T47D (cell line): ENCODE measurements around the gene NOLC1.

ENCODE experiments used
- DNase-seq, 2 experiments: peaks; one replicate each; pipeline versions ENCODE4 v3.0.0 to v3.0.0-alpha.2; 2011 to 2012; ENCODE audit warnings: low read depth in 1 of 2, low spot score in 1 of 2
- JUND ChIP-seq: IDR thresholded peaks from 2 replicates; pipeline ENCODE4 v1.6.1; 2012; ENCODE audit warnings: low read depth
- in situ Hi-C: cut with HindIII; loops from 2 replicates; pipeline ENCODE4 v1.10.0; 2016; ENCODE audit warnings: low sequenced_read_pairs, low pct_unique_long_range_greater_than_20kb

NOLC1 gene

DNA sequence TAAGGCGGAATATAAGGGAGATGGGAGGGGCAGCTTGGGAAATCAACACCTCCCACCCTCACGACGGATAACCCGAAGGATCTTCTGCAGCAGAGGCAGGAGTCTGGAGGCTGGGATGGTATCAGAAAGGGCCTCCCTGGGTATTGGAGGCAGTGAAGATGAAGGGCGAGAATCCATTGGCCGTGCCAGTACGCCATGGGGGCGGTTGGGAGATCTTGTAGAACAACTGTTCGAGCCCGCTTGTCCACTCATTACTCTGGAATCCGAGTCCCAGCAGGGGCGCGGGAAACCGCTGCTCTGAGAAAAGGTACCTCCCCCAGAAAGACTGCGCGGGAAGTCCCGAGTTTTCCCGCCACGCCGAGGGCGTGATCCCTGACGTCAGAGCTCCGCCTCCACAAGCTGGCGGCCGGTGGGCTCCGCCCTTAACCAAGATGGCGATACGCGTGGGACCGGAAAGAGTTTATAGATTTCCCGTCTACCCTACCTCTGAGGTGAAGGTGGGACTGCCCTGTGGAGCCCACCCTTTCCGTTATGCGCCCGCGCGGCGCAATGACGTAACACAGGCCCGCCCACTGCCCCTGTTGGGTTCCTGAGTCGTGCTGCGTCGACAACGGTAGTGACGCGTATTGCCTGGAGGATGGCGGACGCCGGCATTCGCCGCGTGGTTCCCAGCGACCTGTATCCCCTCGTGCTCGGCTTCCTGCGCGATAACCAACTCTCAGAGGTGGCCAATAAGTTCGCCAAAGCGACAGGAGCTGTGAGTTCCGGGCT is at the start of gene NOLC1:
Gene NOLC1, plus strand, starts transcription at position 616 of the 771 bp plus-strand sequence. Its CDS starts 22 bp downstream, at position 638.
- peak; percentile 91 to 100 for DNase-seq
- 0 out of 2 replicates have a peak, but pooled peaks have one; percentile 30 for TF ChIP-seq JUND
- in situ Hi-C loops, result no loop called here

DNA sequence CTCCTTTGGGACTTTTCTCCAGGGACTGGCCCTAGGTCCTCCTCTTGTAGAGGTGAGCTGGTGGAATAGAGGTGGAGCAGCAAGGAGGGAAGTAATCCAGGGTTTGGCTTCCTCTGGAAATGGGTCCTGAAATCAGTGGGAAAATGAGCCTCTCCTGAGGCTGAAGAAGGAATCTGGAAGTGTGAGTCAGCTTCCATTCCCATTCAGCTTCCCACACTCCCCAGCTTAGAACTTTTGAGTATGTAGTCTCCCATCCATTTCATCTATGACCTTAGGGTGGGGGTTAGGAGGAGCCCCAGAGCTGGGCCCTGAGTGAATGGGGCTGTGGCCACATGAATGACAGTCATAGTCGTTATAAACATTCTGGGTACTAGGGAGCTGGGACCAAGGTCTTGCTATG is 49.8 kb upstream of the NOLC1 start:
- in situ Hi-C loops, result no loop called here
- no peak for TF ChIP-seq JUND
- no peak for DNase-seq

DNA sequence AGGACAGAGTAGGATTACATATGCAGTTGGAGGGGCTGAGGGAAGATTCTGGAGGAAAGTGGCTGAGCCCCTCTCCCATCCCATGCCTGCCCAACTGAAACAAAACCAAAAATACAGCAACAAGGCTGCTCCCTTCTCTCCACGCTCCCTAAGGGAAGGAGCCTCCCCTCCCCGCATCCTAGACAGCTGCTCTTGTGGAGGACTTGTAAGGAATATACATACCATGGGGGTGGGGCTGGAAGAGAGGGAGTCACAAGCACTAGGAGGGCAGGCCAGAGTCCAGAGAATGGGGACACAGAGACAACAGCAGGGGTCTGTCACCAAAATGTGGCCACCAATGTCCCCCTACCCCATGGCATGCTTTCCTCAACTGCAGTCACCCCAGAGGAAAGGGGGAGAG is 45.2 kb upstream of the NOLC1 start:
- no peak for DNase-seq
- in situ Hi-C loops, result no loop called here
- TF ChIP-seq JUND, result no peak

DNA sequence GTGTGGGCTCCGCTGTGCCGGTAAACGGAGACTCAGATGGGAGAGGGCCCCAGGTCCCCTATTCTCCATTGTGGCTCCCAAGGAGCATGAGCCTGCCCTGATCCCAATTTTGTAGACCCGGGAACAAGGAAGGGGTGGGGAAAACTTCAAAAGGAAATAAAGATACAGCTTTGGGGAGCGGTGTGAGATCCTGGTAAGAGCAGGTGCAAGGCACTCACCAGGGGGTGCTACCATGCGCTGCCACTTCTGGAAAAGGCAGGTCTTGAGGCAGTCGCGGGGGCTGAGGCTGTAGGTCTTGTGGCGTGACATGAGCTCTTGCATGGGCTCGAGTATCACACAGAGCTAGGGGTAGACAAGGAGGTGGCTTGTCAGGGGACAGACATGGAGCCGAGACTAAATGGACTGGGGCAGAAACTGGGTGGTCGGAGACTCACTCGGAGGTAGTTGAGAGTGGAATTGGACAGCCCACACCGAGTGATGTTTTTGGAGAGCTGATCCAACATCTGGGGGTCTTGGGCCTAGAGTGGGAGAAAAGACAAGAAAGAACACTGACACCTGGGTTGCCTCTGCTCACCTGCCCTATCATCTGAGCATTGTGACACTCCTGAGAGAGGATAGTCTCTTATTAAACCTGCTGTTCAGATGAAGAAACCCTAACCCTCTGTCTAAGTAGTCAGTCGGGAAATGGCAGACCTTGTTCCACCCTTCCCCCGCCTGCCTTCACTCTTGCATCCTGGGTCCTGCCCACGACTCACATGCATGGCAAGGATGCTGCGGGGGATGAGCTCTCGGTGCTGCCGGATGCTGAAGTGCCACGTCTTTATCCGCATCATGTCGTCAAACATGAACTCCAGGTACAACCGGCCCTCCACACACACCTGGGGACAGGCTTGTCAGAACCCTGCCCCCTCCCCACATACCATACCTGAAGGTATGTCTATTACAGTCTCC is 42.7 kb upstream of the NOLC1 start:
- DNase-seq, result no peak
- TF ChIP-seq JUND, result no peak
- in situ Hi-C loops, result no loop called here

DNA sequence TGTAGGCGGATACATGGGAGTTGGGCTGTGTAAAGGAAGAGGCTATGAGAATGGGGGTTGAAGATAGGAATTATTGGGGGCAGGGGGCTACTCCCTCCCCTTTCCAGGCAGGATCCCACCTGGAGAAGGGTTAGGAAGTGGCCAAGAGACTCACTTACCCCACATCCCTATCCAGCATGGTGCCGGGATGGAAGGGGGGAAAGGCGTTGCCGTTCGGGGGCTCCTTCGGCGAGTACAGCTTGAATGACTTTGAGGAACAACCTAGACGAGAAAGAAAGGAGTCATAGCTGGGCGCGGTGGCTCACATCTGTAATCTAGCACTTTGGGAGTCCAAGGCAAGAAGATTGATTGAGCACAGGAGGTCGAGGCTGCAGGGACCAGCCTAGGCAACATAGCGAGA is 40.9 kb upstream of the NOLC1 start:
- TF ChIP-seq JUND, result no peak
- no peak for DNase-seq
- in situ Hi-C loops, result no loop called here

DNA sequence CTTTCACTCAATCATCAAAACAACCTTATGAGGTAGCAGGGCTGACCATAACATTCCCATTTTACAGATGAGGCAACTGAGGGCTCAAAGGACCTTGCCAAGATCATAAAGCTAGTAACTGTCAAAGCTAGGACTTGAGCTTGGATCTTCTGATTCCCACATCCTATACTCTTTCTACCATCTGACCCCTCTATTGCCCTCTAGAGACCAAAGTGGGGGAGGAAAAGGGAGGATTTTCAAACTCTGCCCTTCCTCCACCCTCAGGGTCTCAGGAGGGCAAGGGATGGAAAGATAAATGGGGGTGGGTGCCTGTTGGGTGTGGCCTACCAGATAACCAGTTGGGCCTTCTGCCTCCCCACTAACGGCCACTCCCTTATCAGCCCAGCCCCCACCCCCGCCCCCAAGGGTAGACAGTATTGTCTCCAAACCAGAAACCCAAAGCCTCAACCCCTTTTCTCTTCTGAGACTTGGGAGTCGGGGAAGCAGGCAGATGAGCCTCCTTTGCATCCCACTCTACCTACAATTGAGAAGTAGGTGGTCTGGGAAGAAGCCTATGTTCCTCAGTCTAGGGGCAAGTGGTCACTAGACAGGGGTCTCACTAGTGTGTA is 39.9 kb upstream of the NOLC1 start:
- in situ Hi-C loops, result no loop called here
- DNase-seq, result no peak
- no peak for TF ChIP-seq JUND

DNA sequence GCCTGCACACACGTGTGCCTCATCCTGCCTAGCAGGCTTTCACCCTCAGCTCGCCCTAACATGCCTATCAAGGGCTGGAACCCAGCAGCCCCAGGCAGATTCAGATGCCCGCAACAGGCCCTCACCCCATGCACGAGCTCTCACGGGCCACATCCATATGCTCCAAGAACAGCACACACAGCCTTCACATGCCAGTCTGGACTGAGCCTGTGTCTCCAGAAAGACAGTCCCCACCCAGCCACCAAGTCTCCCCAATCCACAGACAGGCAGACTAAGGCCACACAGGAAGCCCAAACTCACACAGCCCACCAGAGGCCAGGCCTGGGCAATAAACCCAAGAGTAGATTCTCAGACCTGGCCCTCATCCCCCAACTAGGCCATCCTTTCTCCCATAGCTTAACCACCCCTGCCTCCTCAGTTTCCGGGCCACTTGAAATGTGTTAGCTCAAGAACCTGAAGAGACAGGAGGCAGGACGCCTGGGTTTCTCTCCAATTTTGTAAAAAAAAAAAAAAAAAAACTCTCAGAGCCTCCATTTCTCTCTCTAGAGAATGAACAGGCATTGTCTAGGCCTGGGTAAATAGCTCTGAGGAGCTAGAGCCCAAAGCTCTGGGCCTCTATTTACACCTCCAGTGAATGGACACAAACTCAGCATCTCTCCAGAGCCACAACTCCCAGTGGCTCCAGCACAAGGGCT is 38.8 kb upstream of the NOLC1 start:
- DNase-seq, result peak in 1 of 2 experiments; percentile 54
- TF ChIP-seq JUND, result no peak
- in situ Hi-C loops, result no loop called here

DNA sequence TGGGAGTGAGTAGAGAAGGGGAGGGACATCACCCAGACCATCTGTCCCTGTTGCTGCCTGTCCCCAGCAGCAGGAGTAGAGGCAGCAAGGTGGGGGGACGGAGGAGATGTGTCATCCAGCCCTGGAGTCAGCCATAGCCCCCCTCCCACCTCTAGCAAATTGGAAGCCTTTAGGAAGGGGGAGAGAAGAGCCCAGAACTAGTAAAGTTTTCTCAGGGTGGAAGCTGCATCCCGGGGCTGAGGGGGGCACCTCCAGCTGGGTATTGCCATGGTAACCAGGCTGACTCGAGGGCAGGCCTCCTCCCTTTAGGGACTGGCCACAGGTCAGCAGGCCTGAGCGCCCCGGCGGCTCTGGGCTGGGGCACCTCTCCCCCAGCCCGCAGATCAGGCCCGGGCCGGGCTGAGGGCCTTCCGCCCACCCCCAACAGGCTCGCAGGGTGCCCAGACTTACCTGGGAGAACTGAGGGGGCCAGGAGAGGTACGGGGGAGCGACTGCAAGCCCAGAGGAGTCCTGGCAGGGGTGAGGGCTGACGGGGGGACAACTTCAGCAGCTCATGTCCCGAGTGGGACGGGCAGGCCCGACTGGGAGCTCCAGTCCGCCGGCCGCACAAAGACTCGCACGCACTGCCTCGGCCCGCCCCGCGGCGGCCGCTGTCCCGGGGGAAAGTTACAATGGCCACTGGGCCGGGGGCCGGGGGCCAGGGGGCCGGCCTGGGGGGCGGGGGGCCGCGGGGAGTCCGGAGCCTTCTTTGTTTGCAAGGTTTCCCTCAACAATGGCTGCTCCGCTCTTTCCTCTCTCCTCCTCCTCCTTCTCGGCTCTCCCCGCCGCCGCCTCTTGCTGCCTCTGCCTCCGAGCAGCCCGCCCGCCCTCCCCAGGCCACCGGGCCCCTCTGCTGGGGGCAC is 38.0 kb upstream of the NOLC1 start:
- in situ Hi-C loops, result no loop called here
- DNase-seq, result no peak
- no peak for TF ChIP-seq JUND

DNA sequence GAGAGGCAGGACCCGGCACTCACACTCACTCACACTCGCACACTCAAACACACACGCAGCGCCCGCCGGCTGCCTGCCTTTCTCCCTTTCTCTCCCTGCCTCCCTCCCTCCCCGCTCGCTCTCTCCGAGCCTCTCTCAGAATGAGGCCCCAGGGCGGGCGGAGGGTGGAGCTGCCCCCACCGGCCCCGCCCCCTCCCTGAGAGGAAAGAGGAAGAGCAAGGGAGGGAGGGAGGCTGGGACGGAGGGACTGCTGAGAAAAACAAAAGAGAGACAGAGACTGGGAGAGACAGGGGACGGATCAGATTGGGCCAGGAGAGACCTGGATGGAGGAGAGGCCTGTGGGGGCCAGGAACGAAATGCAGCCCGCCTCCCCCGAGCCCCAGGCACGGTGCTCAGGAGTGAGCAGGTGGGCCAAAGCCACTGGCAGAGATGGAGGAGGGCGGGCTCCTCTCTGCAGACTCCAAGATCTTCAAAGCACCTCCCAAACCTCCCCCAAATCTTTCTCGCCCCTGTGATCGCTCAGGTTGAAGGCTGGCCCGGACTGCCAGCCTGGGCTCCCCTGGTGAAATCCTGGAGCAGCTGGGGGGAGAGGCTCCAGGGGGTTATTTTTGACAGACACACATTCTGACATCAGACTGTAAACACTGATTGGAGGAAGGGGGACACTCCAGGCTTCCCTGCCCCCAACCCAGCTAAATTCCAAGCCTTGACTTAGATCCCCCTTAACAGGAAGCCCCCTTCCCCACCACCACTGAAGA is 37.1 kb upstream of the NOLC1 start:
- peak; percentile 74 to 95 for DNase-seq
- in situ Hi-C loops, result no loop called here

DNA sequence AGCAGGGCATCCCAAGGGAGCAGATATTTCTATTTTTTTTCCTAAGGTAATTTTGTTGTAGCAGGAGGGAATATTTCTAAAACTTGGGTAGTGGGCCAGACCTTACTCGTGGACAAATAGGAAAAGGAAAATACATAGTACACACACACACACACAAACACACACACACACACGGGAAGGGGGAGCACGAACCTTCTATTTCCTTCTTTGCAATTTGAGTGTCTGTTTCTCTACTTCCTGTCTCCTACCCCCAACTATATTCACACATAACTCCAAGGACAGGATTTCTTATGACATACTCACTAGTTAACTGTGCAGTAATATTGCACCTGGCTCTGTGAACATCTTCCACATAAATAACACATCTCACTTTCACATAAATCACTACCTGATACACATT is 36.4 kb upstream of the NOLC1 start:
- TF ChIP-seq JUND, result no peak
- in situ Hi-C loops, result no loop called here
- no peak for DNase-seq

More for the DNA sequence above, 37.1 kb upstream of the NOLC1 start:
- TF ChIP-seq JUND, result no peak

DNA sequence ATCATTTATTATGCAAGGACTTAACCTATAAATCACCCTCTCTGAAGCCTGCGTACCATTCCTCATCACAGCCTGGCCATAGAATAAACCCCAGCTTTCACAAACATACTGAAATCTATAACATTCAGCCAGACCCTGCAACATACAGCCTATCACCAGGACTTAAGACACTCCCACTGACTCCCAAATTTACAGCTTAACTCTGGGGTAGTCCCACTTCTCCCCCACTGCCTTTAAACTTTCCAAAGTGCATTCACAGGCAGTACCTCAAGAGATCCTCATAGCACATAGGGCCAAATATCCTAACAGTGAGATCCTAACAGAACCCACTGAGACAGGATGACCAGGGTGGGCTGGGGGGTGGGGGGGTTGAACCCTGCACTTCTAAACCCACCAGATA is 35.5 kb upstream of the NOLC1 start:
- in situ Hi-C loops, result no loop called here
- no peak for DNase-seq
- no peak for TF ChIP-seq JUND
